IPS DF 6.9 (cell line): ENCODE data around the gene LMOD2.
A peak's percentile ranks its signal among the peaks of the same experiment; 100 is the strongest.

Source experiments
- DNase-seq: peaks from one replicate; pipeline ENCODE4 v3.0.0-alpha.2; 2013; ENCODE audit warnings: low read depth, low spot score
- H3K27ac ChIP-seq: one replicate; pipeline ENCODE4 v1.5.1; 2013; ENCODE audit warnings: low read length, control low read depth
- H3K27me3 ChIP-seq: 2 replicates; pipeline ENCODE4 v1.6.1; 2013; ENCODE audit warnings: mild to moderate bottlenecking, low read length; ENCODE audit not compliant: control insufficient read depth, insufficient read depth
- H3K36me3 ChIP-seq: 2 replicates; pipeline ENCODE4 v1.6.1; 2013; ENCODE audit warnings: low read length; ENCODE audit not compliant: control insufficient read depth, insufficient read depth
- H3K4me1 ChIP-seq: 2 replicates; pipeline ENCODE4 v1.6.1; 2013; ENCODE audit warnings: low read length; ENCODE audit not compliant: control insufficient read depth, insufficient read depth
- H3K4me3 ChIP-seq: 2 replicates; pipeline ENCODE4 v1.5.1; 2013; ENCODE audit warnings: mild to moderate bottlenecking, low read length
- H3K9me3 ChIP-seq: 2 replicates; pipeline ENCODE4 v1.6.1; 2013; ENCODE audit warnings: low read length, inconsistent platforms; ENCODE audit not compliant: control insufficient read depth, insufficient read depth
- WGBS: extraction: QIAGEN DNeasy Blood & Tissue Kit; methylation state at CpG from one replicate; pipeline ENCODE4 v1.1.7; 2013; ENCODE audit warnings: mixed read lengths, missing lambda C conversion rate; ENCODE audit not compliant: insufficient read length, insufficient coverage; 5-methylcytosine and 5-hydroxymethylcytosine counted together

The LMOD2 gene, protein sequence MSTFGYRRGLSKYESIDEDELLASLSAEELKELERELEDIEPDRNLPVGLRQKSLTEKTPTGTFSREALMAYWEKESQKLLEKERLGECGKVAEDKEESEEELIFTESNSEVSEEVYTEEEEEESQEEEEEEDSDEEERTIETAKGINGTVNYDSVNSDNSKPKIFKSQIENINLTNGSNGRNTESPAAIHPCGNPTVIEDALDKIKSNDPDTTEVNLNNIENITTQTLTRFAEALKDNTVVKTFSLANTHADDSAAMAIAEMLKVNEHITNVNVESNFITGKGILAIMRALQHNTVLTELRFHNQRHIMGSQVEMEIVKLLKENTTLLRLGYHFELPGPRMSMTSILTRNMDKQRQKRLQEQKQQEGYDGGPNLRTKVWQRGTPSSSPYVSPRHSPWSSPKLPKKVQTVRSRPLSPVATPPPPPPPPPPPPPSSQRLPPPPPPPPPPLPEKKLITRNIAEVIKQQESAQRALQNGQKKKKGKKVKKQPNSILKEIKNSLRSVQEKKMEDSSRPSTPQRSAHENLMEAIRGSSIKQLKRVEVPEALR

DNA sequence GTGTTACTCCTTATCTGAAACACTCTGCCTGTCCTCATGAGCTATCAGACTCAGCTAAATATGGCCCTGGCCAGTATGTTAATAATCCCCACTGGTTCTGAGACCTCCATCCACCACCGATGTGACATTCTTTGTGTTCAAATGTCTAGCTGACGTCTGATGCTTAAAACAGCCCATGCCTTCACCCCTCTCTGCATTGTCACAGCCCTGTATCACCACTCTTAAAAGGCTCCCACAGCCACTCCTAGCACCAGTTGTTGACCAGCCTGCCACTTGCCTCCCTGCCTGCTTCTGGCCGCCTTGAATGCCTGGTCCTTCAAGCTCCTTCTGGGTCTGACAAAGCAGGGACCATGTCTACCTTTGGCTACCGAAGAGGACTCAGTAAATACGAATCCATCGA, at the start of gene LMOD2:
Gene LMOD2, plus strand, starts transcription at position 253 of the 400 bp plus-strand sequence. Its CDS starts 98 bp downstream, at position 351.
- H3K27me3 ChIP-seq = no peaks in the 10 kb centered on the region
- H3K4me1 ChIP-seq = no peaks in the 10 kb centered on the region
- WGBS = no CpG with 5 or more reads among the region's 6 CpGs
- no peak within 1 kb of the TSS for H3K4me3 ChIP-seq
- H3K9me3 ChIP-seq = no peaks in the 10 kb centered on the region
- no peak for DNase-seq
- H3K36me3 ChIP-seq = no peaks in the 10 kb centered on the region
- no peak within 1 kb of the TSS for H3K27ac ChIP-seq

DNA sequence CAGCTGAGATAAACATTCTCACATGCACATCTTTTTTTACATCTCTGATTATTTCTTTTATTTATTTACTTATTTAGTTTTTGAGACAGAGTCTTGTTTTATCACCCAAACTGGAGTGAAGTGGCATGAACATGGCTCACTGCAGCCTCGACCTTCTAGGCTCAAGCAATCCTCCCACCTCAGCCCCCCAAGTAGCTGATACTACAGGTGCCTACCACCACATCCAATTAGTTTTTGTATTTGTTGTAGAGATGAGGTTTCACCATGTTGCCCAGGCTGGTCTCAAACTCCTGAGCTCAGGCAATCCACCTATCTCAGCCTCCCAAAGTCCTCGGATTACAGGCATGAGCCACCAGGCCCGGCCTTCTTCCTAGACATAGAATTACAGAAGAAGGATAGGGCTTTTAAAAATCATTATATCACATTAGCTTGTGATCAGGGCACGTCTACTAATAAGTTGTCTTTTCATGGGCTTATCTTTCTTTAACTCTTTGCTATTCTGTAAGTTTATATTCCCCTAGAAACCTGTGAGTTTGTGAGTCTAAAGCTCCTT, 48.2 kb upstream of the LMOD2 start:
- no CpG with 5 or more reads among the region's 4 CpGs for WGBS
- no peak overlapping the region for H3K27ac ChIP-seq
- no peaks in the 10 kb centered on the region for H3K36me3 ChIP-seq
- no peak overlapping the region for H3K4me3 ChIP-seq
- no peaks in the 10 kb centered on the region for H3K9me3 ChIP-seq
- no peak for DNase-seq
- no peaks in the 10 kb centered on the region for H3K27me3 ChIP-seq
- no peaks in the 10 kb centered on the region for H3K4me1 ChIP-seq

DNA sequence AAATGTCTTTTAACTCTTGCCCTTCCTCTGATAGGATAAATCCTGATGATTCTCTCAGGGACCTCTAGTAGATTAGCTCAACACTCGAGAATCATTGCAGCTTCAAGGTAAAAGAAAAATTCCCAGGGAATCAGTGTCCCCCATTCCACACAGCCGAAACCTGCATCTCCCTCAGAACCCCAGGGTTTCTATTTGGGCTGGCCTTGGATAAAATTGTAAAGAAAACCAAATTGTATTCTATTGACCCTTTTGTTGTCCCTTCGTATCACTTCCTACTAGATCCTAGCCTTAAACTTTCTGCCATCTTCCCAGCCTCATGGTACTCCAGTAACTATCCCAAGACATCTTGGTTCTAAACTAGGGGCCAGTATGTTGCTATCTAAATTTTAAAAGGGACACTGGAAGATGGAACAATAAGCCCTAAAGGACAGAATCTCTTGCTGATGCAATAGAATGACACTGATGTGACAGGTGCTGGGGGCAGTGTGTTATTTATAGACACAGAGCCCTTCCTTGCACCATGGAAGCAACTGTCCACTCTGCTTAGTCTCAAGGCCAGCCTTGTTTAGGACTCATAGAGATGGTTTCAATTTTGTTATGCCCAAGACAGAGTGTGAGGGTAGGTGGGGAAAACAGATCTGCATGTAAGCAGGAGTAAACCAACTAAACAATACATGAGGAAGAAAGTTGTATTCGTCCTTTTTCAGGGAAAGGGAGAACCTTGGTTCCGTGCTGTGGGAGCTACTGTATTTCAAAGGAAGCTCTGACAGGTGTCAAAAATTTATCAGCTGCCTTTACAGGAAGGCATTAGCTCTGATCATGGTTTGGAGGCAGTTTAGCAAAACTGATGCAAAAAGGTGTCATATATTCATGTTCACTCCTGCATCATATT, 46.4 kb upstream of the LMOD2 start:
- DNase-seq = no peak
- H3K27me3 ChIP-seq = no peaks in the 10 kb centered on the region
- H3K9me3 ChIP-seq = no peaks in the 10 kb centered on the region
- no peaks in the 10 kb centered on the region for H3K4me1 ChIP-seq
- no peak overlapping the region for H3K27ac ChIP-seq
- H3K4me3 ChIP-seq = no peak overlapping the region
- H3K36me3 ChIP-seq = no peaks in the 10 kb centered on the region
- no CpG with 5 or more reads among the region's 5 CpGs for WGBS

DNA sequence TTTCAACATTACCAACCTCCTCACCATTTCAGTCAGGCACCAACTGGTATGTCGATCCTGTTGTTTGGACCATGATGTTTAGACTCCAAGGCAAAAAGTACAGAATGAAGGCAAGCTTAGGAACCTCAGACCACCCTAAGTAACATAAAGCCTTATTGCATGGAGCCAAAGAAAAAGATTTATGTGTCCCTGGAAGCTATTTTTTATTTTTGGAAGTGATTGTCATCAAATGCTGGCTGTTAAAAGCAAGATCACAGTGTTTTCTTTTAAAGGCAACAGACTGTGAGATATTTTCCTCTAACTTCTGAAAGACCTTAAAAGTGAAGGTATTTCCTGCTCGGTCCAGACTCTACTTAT, 45.8 kb upstream of the LMOD2 start:
- Histone ChIP-seq H3K27me3 (no peaks in the 10 kb centered on the region), H3K27ac (no peak overlapping the region), H3K4me1 (no peaks in the 10 kb centered on the region), H3K9me3 (no peaks in the 10 kb centered on the region), H3K4me3 (no peak overlapping the region), H3K36me3 (no peaks in the 10 kb centered on the region)
- no peak for DNase-seq
- no CpG with 5 or more reads among the region's 2 CpGs for WGBS

DNA sequence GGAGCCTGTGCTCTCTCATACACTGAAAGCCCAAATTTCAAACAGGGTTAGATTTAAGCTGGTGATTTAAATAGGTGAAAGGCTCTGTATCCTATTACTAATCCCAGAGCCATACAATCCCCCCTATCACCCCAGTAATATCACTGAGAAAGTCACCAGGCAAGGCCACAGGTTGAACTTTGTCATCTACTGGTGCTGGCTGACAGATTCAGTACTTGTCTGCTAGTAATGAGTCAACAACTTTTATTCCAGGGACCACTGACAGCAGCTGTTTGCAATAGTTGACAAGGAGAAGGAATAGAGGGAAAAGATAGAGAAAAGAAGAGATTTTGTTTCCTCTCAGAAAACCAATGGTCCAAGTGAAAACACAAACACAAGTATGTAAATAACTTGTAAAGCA, 43.6 kb upstream of the LMOD2 start:
- Histone ChIP-seq H3K4me1 (no peaks in the 10 kb centered on the region), H3K27ac (no peak overlapping the region)
- no peak for DNase-seq

DNA sequence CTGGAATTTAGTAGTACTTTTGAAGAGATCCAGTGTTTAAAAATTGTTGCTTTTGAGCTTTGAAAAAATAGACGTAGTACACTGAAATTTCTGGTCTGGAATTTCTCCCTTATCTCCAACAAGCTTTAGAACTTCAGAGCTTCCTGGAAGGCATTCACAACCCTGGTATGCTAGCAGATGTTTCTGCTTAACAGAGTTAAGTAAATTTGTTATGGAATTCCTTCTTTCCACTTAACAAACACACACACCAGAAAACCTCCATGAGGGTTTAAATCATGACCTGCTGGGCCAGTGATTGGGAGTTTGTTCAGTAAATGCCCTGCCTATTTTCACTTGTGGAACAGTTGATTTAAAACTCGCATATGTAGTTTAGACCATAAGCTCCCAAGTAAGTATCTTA, 40.3 kb upstream of the LMOD2 start:
- no peaks in the 10 kb centered on the region for H3K9me3 ChIP-seq
- DNase-seq = no peak
- H3K27me3 ChIP-seq = no peaks in the 10 kb centered on the region
- H3K27ac ChIP-seq = no peak overlapping the region
- H3K4me1 ChIP-seq = no peaks in the 10 kb centered on the region
- no peak overlapping the region for H3K4me3 ChIP-seq
- WGBS = no CpG with 5 or more reads among the region's 2 CpGs
- H3K36me3 ChIP-seq = no peaks in the 10 kb centered on the region

More for the DNA sequence above, 43.6 kb upstream of the LMOD2 start:
- Histone ChIP-seq H3K36me3 (no peaks in the 10 kb centered on the region), H3K9me3 (no peaks in the 10 kb centered on the region), H3K4me3 (no peak overlapping the region), H3K27me3 (no peaks in the 10 kb centered on the region)

DNA sequence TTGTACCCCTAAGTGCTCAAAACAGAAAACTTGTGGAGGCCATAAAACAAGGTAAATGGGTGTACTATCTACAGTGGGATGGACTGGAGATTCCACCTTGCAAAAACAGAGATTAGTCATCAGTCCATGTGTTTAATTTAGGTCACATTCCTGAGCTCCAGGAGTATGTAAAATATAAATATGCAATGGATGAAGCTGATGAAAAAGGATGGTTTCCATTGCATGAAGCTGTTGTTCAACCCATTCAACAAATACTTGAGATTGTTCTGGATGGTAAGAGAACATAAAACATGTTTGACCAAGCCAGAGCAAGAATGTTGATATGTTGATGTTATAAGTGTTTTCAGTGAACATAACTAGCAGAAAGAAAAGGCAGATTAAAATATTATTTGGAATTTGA, 39.4 kb upstream of the LMOD2 start:
- H3K27me3 ChIP-seq = no peaks in the 10 kb centered on the region
- H3K9me3 ChIP-seq = no peaks in the 10 kb centered on the region
- no peak overlapping the region for H3K4me3 ChIP-seq
- no peaks in the 10 kb centered on the region for H3K4me1 ChIP-seq
- no peak for DNase-seq
- H3K27ac ChIP-seq = no peak overlapping the region
- no peaks in the 10 kb centered on the region for H3K36me3 ChIP-seq

DNA sequence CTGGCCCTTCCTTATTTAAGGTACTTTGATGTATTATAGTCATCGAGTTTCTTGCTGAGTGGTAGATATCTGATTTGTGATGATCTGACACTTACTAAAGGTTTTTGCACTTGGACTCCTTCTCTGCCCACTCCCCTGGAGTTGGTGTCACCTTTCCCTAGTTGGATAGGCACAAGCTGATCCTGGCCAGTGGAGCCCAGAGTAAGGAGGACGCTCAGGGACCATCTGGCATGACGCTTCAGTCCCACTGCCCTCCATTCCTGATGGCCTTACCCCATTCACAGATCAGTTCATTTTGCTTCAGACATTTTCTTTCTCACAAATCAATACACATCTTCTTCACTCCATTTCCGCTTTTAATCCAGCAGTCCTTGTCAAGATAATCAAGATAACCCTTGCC, 34.0 kb upstream of the LMOD2 start:
- no peak overlapping the region for H3K4me3 ChIP-seq
- no peaks in the 10 kb centered on the region for H3K36me3 ChIP-seq
- no peak overlapping the region for H3K27ac ChIP-seq
- DNase-seq = no peak
- WGBS = 100% methylated on average over 1 of the region's 4 CpGs
- H3K9me3 ChIP-seq = no peaks in the 10 kb centered on the region
- no peaks in the 10 kb centered on the region for H3K27me3 ChIP-seq
- no peaks in the 10 kb centered on the region for H3K4me1 ChIP-seq

DNA sequence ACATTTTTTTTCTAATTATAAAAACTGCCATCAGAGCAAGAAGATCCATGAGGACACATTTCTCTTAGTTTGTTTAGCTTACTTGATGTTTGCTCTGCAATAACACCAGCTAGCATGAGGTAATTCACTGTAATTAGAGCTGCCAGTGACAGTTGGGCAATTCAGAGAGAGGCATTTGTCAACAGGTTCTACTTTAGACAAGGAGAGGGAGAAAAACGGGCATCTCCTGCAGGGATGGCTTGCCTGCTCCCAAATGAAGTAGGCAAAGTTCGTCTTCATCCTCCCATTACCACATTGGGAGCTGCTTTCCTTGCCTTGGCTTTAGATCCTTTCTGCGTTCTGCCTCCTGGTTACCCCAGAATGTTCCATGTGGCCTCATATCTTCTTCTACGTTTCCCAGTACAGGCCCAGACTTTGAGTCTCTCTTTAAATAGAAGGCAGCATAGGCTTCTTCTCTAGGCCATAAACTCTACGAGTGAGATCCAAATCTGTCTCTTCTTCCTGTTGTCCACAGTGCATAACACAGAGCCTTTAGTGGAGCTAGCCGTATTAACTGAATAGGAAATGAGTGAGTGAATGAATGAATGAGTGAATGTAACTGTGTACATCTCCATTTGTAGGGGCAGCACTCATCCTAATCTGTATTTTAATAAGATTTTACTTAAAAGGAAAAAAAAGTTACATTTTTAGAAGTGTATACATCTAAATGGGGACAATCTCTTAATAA, 32.8 kb upstream of the LMOD2 start:
- H3K36me3 ChIP-seq = no peaks in the 10 kb centered on the region
- no peaks in the 10 kb centered on the region for H3K27me3 ChIP-seq
- DNase-seq = no peak
- no peak overlapping the region for H3K27ac ChIP-seq
- no CpG with 5 or more reads among the region's 6 CpGs for WGBS
- H3K4me1 ChIP-seq = no peaks in the 10 kb centered on the region
- H3K9me3 ChIP-seq = no peaks in the 10 kb centered on the region
- H3K4me3 ChIP-seq = no peak overlapping the region

DNA sequence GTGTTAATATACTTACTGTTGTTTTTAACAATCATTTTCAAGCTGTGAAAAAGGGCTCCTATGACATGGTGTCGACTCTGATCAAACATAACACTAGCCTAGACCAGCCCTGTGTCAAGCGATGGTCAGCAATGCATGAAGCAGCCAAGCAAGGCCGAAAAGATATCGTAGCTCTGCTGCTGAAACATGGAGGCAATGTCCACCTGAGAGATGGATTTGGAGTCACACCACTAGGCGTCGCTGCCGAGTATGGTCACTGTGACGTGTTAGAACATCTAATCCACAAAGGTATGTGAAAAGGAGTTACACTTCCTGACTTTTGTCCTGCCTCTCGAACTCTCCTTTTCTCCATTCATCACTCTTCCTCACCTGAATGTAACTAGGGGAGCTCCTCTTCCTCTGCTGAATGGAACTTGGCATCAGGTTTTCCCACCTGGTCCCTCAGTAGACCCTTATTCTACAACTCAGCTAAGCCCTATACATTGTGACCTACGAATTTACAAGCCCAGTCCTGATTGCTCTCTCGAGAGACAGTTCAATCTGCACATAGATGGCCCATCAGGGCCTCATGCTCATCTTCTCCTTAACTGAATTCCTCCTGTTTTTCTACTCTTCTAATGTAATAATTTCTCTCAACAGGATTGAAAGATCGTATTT, 31.0 kb upstream of the LMOD2 start:
- no peaks in the 10 kb centered on the region for H3K36me3 ChIP-seq
- H3K9me3 ChIP-seq = no peaks in the 10 kb centered on the region
- no peak overlapping the region for H3K4me3 ChIP-seq
- H3K4me1 ChIP-seq = no peaks in the 10 kb centered on the region
- no peaks in the 10 kb centered on the region for H3K27me3 ChIP-seq
- H3K27ac ChIP-seq = no peak overlapping the region
- peak; percentile 61 for DNase-seq
- no CpG with 5 or more reads among the region's 12 CpGs for WGBS
